ENCODE data around the gene ZNF33A. TPM values are rescaled to one million over a fixed set of nuclear protein-coding genes. Genes with fewer than 3 reads are reported as not detected.
"Not testable (repeated sequence)": the region's sequence is repeated elsewhere in the genome, so short reads cannot be mapped to it uniquely, and the experiment has no call there.

ZNF33A gene
- total RNA-seq, 1 donor from 2014 or later = 12.5 TPM

GRCh38 chr10:38038107-38038931 is 27.8 kb downstream of the ZNF33A start:
- H3K27ac ChIP-seq (ENCODE audit: low read depth, low read length) = no peak overlapping the region
- peaks cover 8 to 11% (median 9%) of the 10 kb centered on the region in 3 donors for H3K36me3 ChIP-seq (ENCODE audit: control insufficient read depth in 3 of 3, insufficient read depth in 3 of 3, low read length in 3 of 3)
- H3K27me3 ChIP-seq (ENCODE audit: control insufficient read depth in 3 of 3, insufficient read depth in 3 of 3, low read length in 3 of 3) = no peaks in the 10 kb centered on the region
- no peaks in the 10 kb centered on the region for H3K9me3 ChIP-seq (ENCODE audit: control insufficient read depth in 3 of 3, low read length in 3 of 3)
- no peaks in the 10 kb centered on the region for H3K4me1 ChIP-seq (ENCODE audit: control insufficient read depth in 3 of 3, insufficient read depth in 3 of 3, low read length in 3 of 3)
- no peak overlapping the region for H3K4me3 ChIP-seq (ENCODE audit: low read length in 3 of 3)
- H3K9ac ChIP-seq (ENCODE audit: low read depth in 1 of 3, low read length in 3 of 3) = no peak overlapping the region

DNA sequence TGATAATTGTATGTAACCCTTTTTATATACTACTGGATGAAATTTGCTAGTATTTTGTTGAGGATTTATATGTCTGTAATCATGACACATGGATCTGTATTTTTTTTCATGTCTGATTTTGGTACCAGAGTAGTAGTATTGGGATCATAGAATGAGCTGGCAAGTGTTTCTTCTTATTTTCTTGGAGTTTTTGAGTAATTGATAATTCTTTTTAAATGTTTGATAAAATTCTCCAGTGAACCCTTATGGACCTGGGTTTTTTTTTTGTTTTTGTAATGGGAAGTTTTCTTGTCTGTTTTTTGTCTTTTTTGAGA is 28.4 kb downstream of the ZNF33A start:
- no peaks in the 10 kb centered on the region for H3K9me3 ChIP-seq (ENCODE audit: control insufficient read depth in 3 of 3, low read length in 3 of 3)
- H3K36me3 ChIP-seq (ENCODE audit: control insufficient read depth in 3 of 3, insufficient read depth in 3 of 3, low read length in 3 of 3) = peaks cover 8 to 10% (median 9%) of the 10 kb centered on the region in 3 donors
- no peaks in the 10 kb centered on the region for H3K27me3 ChIP-seq (ENCODE audit: control insufficient read depth in 3 of 3, insufficient read depth in 3 of 3, low read length in 3 of 3)
- no peaks in the 10 kb centered on the region for H3K4me1 ChIP-seq (ENCODE audit: control insufficient read depth in 3 of 3, insufficient read depth in 3 of 3, low read length in 3 of 3)
- no peak overlapping the region for H3K9ac ChIP-seq (ENCODE audit: low read depth in 1 of 3, low read length in 3 of 3)
- H3K4me3 ChIP-seq (ENCODE audit: low read length in 3 of 3) = no peak overlapping the region
- H3K27ac ChIP-seq (ENCODE audit: low read depth, low read length) = no peak overlapping the region

DNA sequence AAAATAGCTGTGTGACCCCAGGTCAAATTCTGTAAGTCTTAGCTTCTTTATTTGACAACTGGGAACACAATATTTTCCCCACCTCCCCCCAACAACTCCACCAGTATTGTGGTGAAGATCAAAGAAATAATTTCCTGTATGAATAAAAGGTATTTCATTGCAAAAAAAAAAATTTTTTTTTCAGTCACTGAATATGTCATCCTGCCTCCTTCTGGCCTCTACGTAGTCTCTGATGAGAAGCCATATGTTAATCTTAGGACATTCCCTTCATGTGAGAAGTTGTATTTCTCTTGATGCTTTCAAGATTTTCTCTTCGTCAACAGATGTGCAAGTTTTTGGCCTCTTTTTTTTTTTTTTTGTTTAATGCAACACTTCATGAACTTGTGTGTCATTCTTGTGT is 33.0 kb downstream of the ZNF33A start:
- H3K9ac ChIP-seq (ENCODE audit: low read depth in 1 of 3, low read length in 3 of 3) = no peak overlapping the region
- no peaks in the 10 kb centered on the region for H3K27me3 ChIP-seq (ENCODE audit: control insufficient read depth in 3 of 3, insufficient read depth in 3 of 3, low read length in 3 of 3)
- no peaks in the 10 kb centered on the region for H3K9me3 ChIP-seq (ENCODE audit: control insufficient read depth in 3 of 3, low read length in 3 of 3)
- no peaks in the 10 kb centered on the region for H3K4me1 ChIP-seq (ENCODE audit: control insufficient read depth in 3 of 3, insufficient read depth in 3 of 3, low read length in 3 of 3)
- H3K4me3 ChIP-seq (ENCODE audit: low read length in 3 of 3) = no peak overlapping the region
- no peak overlapping the region for H3K27ac ChIP-seq (ENCODE audit: low read depth, low read length)
- H3K36me3 ChIP-seq (ENCODE audit: control insufficient read depth in 3 of 3, insufficient read depth in 3 of 3, low read length in 3 of 3) = peaks cover 0 to 3% (median 0%) of the 10 kb centered on the region in 3 donors

DNA sequence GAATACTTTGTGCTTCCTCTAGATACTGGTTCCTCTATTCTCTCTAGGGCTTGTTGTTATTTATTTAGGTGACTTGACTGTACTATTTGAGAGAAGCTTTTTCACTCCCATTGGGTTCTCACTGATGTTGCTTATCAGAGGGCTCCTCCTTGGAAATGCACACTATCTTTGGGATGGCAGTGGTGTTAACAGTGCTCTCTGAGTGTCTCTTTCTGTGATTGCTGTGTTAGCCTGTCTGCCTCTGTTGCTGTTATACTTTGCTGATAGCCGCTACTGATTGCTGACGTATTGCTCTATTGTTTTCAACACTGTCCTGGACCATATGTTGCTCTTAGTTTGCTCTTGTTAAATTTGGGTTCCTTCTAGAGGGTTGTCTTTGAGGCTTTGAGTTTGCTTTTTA is 34.7 kb downstream of the ZNF33A start:
- Histone ChIP-seq H3K4me3 (ENCODE audit: low read length in 3 of 3) (no peak overlapping the region), H3K9ac (ENCODE audit: low read depth in 1 of 3, low read length in 3 of 3) (no peak overlapping the region), H3K36me3 (ENCODE audit: control insufficient read depth in 3 of 3, insufficient read depth in 3 of 3, low read length in 3 of 3) (peaks cover 0 to 3% (median 0%) of the 10 kb centered on the region in 3 donors), H3K27me3 (ENCODE audit: control insufficient read depth in 3 of 3, insufficient read depth in 3 of 3, low read length in 3 of 3) (no peaks in the 10 kb centered on the region), H3K27ac (ENCODE audit: low read depth, low read length) (no peak overlapping the region), H3K4me1 (ENCODE audit: control insufficient read depth in 3 of 3, insufficient read depth in 3 of 3, low read length in 3 of 3) (no peaks in the 10 kb centered on the region), H3K9me3 (ENCODE audit: control insufficient read depth in 3 of 3, low read length in 3 of 3) (no peaks in the 10 kb centered on the region)

DNA sequence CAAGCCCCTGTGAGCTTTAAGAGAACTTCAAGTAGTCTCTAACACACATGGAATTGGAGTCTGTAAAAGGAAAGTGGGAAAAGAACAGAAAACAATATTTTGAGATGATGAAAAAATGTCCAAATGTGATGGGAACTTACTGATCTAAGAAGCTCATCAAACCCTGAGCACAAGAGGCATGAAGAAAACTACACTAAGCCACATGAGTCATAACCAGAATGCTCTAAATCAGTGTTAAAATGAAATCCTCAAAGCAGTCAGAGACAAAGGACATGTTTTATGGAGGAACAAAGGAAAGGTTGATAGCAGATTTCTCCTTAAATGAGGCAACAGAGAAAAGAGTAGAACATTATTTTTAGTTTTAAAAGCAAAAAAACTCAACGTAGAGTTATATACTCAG is 37.2 kb downstream of the ZNF33A start:
- no peak overlapping the region for H3K9ac ChIP-seq (ENCODE audit: low read depth in 1 of 3, low read length in 3 of 3)
- H3K36me3 ChIP-seq (ENCODE audit: control insufficient read depth in 3 of 3, insufficient read depth in 3 of 3, low read length in 3 of 3) = peaks cover 0 to 3% (median 3%) of the 10 kb centered on the region in 3 donors
- H3K27me3 ChIP-seq (ENCODE audit: control insufficient read depth in 3 of 3, insufficient read depth in 3 of 3, low read length in 3 of 3) = no peaks in the 10 kb centered on the region
- no peaks in the 10 kb centered on the region for H3K9me3 ChIP-seq (ENCODE audit: control insufficient read depth in 3 of 3, low read length in 3 of 3)
- peaks cover 0 to 2% (median 0%) of the 10 kb centered on the region in 3 donors for H3K4me1 ChIP-seq (ENCODE audit: control insufficient read depth in 3 of 3, insufficient read depth in 3 of 3, low read length in 3 of 3)
- H3K4me3 ChIP-seq (ENCODE audit: low read length in 3 of 3) = no peak overlapping the region
- no peak overlapping the region for H3K27ac ChIP-seq (ENCODE audit: low read depth, low read length)

DNA sequence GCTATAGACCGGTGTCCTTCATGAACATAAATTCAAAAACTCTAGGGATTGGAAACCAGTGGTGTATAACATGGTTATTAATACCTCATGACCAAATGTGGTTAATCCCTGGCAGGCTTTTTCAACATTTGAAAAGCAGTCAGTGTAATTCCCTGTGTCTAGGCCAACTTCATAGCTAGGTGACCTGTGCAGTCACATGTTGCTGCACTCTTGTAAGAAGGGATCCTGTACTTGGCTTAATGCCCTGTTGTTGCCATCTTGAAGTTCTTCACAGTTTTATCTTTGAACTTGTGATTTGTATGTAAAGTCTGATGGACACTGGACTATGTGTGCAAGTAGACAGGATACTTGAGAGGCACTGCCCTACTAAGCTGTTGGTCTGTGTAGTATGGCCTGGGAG is 39.7 kb downstream of the ZNF33A start:
- no peak overlapping the region for H3K4me3 ChIP-seq (ENCODE audit: low read length in 3 of 3)
- peaks cover 0 to 2% (median 0%) of the 10 kb centered on the region in 3 donors for H3K4me1 ChIP-seq (ENCODE audit: control insufficient read depth in 3 of 3, insufficient read depth in 3 of 3, low read length in 3 of 3)
- peaks cover 0 to 6% (median 5%) of the 10 kb centered on the region in 3 donors for H3K9me3 ChIP-seq (ENCODE audit: control insufficient read depth in 3 of 3, low read length in 3 of 3)
- no peak overlapping the region for H3K9ac ChIP-seq (ENCODE audit: low read depth in 1 of 3, low read length in 3 of 3)
- H3K27ac ChIP-seq (ENCODE audit: low read depth, low read length) = no peak overlapping the region
- H3K36me3 ChIP-seq (ENCODE audit: control insufficient read depth in 3 of 3, insufficient read depth in 3 of 3, low read length in 3 of 3) = peaks cover 17 to 18% (median 18%) of the 10 kb centered on the region in 3 donors
- no peaks in the 10 kb centered on the region for H3K27me3 ChIP-seq (ENCODE audit: control insufficient read depth in 3 of 3, insufficient read depth in 3 of 3, low read length in 3 of 3)

DNA sequence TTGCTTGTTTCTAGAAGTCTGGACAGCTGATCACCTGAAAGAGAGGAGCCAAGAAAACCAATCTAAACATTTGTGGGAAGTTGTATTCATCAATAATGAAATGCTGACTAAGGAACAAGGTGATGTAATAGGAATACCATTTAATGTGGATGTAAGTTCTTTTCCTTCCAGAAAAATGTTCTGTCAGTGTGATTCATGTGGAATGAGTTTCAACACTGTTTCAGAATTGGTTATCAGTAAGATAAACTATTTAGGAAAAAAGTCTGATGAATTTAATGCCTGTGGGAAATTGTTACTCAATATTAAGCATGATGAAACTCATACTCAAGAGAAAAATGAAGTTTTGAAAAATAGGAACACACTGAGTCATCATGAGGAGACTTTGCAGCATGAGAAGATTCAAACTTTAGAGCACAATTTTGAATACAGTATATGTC is 43.9 kb downstream of the ZNF33A start:
- Histone ChIP-seq H3K36me3 (ENCODE audit: control insufficient read depth in 3 of 3, insufficient read depth in 3 of 3, low read length in 3 of 3) (peaks cover 36 to 42% (median 38%) of the 10 kb centered on the region in 3 donors), H3K27me3 (ENCODE audit: control insufficient read depth in 3 of 3, insufficient read depth in 3 of 3, low read length in 3 of 3) (no peaks in the 10 kb centered on the region), H3K27ac (ENCODE audit: low read depth, low read length) (no peak overlapping the region), H3K4me1 (ENCODE audit: control insufficient read depth in 3 of 3, insufficient read depth in 3 of 3, low read length in 3 of 3) (peaks cover 0 to 2% (median 0%) of the 10 kb centered on the region in 3 donors), H3K4me3 (ENCODE audit: low read length in 3 of 3) (no peak overlapping the region), H3K9ac (ENCODE audit: low read depth in 1 of 3, low read length in 3 of 3) (no peak overlapping the region), H3K9me3 (ENCODE audit: control insufficient read depth in 3 of 3, low read length in 3 of 3) (peaks cover 0 to 24% (median 14%) of the 10 kb centered on the region in 3 donors)

DNA sequence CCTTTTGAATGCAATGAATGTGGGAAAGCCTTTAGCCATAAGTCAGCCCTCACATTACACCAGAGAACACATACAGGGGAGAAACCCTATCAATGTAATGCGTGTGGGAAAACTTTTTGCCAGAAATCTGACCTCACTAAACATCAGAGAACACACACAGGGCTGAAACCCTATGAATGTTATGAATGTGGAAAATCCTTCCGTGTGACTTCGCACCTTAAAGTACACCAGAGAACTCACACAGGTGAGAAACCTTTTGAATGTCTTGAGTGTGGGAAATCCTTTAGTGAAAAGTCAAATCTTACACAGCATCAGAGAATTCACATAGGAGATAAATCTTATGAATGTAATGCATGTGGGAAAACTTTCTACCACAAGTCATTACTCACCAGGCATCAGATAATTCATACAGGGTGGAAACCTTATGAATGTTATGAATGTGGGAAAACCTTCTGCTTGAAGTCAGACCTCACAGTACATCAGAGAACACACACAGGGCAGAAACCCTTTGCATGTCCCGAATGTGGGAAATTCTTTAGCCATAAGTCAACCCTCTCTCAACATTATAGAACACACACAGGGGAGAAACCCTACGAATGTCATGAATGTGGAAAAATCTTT is 44.9 kb downstream of the ZNF33A start:
- H3K9ac ChIP-seq (ENCODE audit: low read depth in 1 of 3, low read length in 3 of 3); H3K27me3 ChIP-seq (ENCODE audit: control insufficient read depth in 3 of 3, insufficient read depth in 3 of 3, low read length in 3 of 3); H3K27ac ChIP-seq (ENCODE audit: low read depth, low read length); H3K4me1 ChIP-seq (ENCODE audit: control insufficient read depth in 3 of 3, insufficient read depth in 3 of 3, low read length in 3 of 3): not testable (repeated sequence)
- Histone ChIP-seq H3K4me3 (ENCODE audit: low read length in 3 of 3) (peak overlapping the region in 1 of 3 donors; percentile 25), H3K36me3 (ENCODE audit: control insufficient read depth in 3 of 3, insufficient read depth in 3 of 3, low read length in 3 of 3) (peaks cover 35 to 50% (median 43%) of the 10 kb centered on the region in 3 donors), H3K9me3 (ENCODE audit: control insufficient read depth in 3 of 3, low read length in 3 of 3) (peaks cover 0 to 24% (median 14%) of the 10 kb centered on the region in 3 donors)

- H3K27ac ChIP-seq (ENCODE audit: low read depth, low read length); H3K4me1 ChIP-seq (ENCODE audit: control insufficient read depth in 3 of 3, insufficient read depth in 3 of 3, low read length in 3 of 3); H3K4me3 ChIP-seq (ENCODE audit: low read length in 3 of 3); H3K9ac ChIP-seq (ENCODE audit: low read depth in 1 of 3, low read length in 3 of 3); H3K9me3 ChIP-seq (ENCODE audit: control insufficient read depth in 3 of 3, low read length in 3 of 3); H3K27me3 ChIP-seq (ENCODE audit: control insufficient read depth in 3 of 3, insufficient read depth in 3 of 3, low read length in 3 of 3); H3K36me3 ChIP-seq (ENCODE audit: control insufficient read depth in 3 of 3, insufficient read depth in 3 of 3, low read length in 3 of 3): not testable (repeated sequence)
Measured at GRCh38 chr10:38069663-38070062, 59.2 kb downstream of the ZNF33A start.

GRCh38 chr10:38070501-38070900 is 60.0 kb downstream of the ZNF33A start:
- no peaks in the 10 kb centered on the region for H3K4me1 ChIP-seq (ENCODE audit: control insufficient read depth in 3 of 3, insufficient read depth in 3 of 3, low read length in 3 of 3)
- no peaks in the 10 kb centered on the region for H3K9me3 ChIP-seq (ENCODE audit: control insufficient read depth in 3 of 3, low read length in 3 of 3)
- H3K27me3 ChIP-seq (ENCODE audit: control insufficient read depth in 3 of 3, insufficient read depth in 3 of 3, low read length in 3 of 3) = no peaks in the 10 kb centered on the region

More at GRCh38 chr10:38070501-38070900, 60.0 kb downstream of the ZNF33A start:
- Histone ChIP-seq H3K4me3 (ENCODE audit: low read length in 3 of 3) (no peak overlapping the region), H3K36me3 (ENCODE audit: control insufficient read depth in 3 of 3, insufficient read depth in 3 of 3, low read length in 3 of 3) (no peaks in the 10 kb centered on the region), H3K27ac (ENCODE audit: low read depth, low read length) (no peak overlapping the region), H3K9ac (ENCODE audit: low read depth in 1 of 3, low read length in 3 of 3) (no peak overlapping the region)

Measured in skeletal muscle tissue (tissue), 4 donors.